ENCODE results near the gene BCL7C.

The BCL7C gene

DNA sequence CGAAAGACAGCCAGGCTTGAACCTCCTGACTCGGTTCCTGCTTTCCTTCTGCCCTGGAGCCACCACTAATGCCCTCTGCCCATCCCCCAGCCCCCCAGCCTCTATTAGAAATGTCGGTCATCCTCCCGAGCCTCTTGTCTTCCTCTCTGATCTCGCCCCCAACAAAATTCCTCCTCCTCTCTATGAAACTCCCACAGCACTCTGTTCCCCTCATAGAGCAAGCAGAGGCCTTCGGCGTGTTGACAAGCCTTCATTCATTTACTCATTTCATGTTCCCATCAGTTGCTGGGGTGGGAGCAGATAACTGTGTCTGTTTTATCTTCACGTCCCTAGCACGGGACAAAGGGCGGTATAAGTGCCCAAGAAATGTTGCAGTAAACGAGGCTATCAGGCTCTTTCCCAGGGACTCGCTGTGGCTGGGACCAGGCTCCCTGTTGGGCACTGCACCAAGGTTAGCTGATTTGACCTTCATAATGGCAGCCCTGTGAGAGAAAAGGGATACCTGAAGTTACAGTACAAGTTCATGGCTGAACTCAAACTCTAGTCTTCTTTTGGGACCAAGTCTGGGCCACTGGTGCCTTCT, 37.3 kb upstream of the BCL7C start:
- DNase-seq (ENCODE audit: low read depth), result no peak
- in situ Hi-C loops (cut with HindIII; ENCODE audit: low sequenced_read_pairs), result loop anchor here (25.0 kb wide), 1 partner anchor 131 kb away; the partner anchor contains the start of genes ZNF646 and ZNF668
- H3K4me3 ChIP-seq (ENCODE audit: low read depth, low read length), result no peak overlapping the region
- TF ChIP-seq, protein P1, sequence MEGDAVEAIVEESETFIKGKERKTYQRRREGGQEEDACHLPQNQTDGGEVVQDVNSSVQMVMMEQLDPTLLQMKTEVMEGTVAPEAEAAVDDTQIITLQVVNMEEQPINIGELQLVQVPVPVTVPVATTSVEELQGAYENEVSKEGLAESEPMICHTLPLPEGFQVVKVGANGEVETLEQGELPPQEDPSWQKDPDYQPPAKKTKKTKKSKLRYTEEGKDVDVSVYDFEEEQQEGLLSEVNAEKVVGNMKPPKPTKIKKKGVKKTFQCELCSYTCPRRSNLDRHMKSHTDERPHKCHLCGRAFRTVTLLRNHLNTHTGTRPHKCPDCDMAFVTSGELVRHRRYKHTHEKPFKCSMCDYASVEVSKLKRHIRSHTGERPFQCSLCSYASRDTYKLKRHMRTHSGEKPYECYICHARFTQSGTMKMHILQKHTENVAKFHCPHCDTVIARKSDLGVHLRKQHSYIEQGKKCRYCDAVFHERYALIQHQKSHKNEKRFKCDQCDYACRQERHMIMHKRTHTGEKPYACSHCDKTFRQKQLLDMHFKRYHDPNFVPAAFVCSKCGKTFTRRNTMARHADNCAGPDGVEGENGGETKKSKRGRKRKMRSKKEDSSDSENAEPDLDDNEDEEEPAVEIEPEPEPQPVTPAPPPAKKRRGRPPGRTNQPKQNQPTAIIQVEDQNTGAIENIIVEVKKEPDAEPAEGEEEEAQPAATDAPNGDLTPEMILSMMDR (IDR thresholded peaks at IDR 0.05; ENCODE audit: low read depth, low read length, missing control alignments), result no peak

DNA sequence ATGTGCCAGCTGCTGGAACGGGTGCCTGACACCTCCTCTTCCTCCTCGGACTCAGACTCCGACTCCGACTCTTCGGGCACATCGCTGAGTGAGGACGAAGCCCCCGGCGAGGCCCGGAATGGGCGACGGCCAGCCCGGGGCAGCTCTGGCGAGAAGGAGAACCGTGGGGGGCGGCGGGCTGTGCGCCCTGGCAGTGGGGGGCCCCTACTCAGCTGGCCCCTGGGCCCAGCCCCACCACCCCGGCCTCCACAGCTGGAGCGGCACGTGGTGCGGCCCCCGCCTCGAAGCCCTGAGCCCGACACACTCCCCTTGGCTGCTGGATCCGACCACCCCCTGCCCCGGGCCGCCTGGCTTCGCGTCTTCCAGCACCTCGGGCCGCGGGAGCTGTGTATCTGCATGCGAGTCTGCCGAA, 36.3 kb upstream of the BCL7C start:
- TF ChIP-seq, protein P1 (IDR thresholded peaks at IDR 0.05; ENCODE audit: low read depth, low read length, missing control alignments), result no peak
- in situ Hi-C loops (cut with HindIII; ENCODE audit: low sequenced_read_pairs), result loop anchor here (25.0 kb wide), 1 partner anchor 132 kb away; the partner anchor contains the start of genes ZNF646 and ZNF668
- no peak for DNase-seq (ENCODE audit: low read depth)
- no peak overlapping the region for H3K4me3 ChIP-seq (ENCODE audit: low read depth, low read length)

DNA sequence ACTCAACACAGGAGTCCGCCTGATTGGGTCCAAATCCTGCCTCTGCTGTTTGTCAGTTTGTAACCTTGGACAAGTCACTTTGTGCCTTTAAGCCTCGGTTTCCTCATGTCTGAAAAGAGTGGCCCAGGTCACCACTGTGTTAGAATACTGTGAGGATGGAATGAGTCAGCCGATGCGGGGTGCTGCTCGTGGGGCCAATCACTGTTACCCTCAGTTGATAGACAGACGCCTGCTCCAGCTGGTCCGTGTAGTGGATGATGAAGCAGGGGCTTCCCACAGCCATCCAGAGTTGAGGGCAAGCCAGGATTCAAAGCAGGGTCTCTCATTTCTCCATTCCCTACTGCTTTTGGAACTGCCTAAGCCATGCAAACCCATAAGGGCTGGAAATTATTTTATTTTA, 35.3 kb upstream of the BCL7C start:
- in situ Hi-C loops (cut with HindIII; ENCODE audit: low sequenced_read_pairs), result loop anchor here (25.0 kb wide), 1 partner anchor 133 kb away; the partner anchor contains the start of genes ZNF646 and ZNF668
- no peak overlapping the region for H3K4me3 ChIP-seq (ENCODE audit: low read depth, low read length)
- no peak for DNase-seq (ENCODE audit: low read depth)
- TF ChIP-seq, protein P1 (IDR thresholded peaks at IDR 0.05; ENCODE audit: low read depth, low read length, missing control alignments), result no peak

DNA sequence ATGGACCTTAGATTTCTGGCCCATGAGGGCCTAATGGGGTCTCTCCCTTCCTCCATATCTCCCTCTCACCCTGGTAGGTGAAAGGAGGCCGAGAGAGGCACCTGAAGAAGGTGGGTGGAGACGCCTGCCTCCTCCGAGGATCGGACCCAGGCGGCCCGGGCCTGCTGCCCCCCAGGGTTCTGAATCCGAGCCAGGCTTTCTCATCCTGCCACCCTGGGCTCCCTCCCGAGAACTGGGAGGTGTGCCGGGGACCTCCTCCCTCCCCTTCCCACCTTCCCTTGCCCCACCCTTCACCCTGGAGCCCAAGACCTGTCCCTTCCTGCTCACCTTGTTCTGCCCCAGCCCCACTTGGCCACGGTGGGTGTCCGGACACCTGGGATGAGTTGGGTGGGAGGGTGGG, 34.5 kb upstream of the BCL7C start:
- in situ Hi-C loops (cut with HindIII; ENCODE audit: low sequenced_read_pairs), result loop anchor here (25.0 kb wide), 1 partner anchor 134 kb away; the partner anchor contains the start of genes ZNF646 and ZNF668
- TF ChIP-seq, protein P1 (IDR thresholded peaks at IDR 0.05; ENCODE audit: low read depth, low read length, missing control alignments), result no peak
- no peak for DNase-seq (ENCODE audit: low read depth)
- H3K4me3 ChIP-seq (ENCODE audit: low read depth, low read length), result no peak overlapping the region

DNA sequence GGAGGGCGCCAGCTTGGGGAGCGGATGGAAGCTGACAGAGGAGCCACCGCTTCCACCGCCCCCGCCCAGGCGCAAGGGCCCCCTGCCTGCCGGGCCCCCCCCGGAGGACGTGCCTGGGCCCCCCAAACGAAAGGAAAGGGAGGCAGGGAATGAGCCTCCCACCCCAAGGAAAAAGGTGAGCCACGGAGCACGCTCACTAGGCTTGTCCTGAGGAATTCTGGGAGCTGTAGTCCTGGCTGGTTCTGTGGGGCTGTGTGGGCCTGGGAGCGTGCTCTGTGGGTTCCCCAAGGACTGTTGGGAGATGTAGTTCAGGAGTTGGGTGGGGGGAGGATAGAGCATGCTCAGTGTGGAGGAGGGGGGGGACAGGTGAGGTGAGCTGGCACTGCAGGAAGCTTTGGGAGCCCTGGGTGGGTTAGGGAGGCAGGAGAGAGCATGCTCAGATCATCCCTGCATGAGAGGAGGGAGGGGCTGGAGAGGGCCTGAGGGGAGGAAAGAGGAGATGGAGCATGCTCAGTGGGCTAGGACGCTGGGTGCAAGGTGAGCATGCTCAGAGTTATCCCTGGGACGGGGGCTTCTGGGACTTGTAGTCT, 34.0 kb upstream of the BCL7C start:
- DNase-seq (ENCODE audit: low read depth), result no peak
- in situ Hi-C loops (cut with HindIII; ENCODE audit: low sequenced_read_pairs), result loop anchor here (25.0 kb wide), 1 partner anchor 134 kb away; the partner anchor contains the start of genes ZNF646 and ZNF668
- TF ChIP-seq, protein P1 (IDR thresholded peaks at IDR 0.05; ENCODE audit: low read depth, low read length, missing control alignments), result no peak
- H3K4me3 ChIP-seq (ENCODE audit: low read depth, low read length), result no peak overlapping the region

DNA sequence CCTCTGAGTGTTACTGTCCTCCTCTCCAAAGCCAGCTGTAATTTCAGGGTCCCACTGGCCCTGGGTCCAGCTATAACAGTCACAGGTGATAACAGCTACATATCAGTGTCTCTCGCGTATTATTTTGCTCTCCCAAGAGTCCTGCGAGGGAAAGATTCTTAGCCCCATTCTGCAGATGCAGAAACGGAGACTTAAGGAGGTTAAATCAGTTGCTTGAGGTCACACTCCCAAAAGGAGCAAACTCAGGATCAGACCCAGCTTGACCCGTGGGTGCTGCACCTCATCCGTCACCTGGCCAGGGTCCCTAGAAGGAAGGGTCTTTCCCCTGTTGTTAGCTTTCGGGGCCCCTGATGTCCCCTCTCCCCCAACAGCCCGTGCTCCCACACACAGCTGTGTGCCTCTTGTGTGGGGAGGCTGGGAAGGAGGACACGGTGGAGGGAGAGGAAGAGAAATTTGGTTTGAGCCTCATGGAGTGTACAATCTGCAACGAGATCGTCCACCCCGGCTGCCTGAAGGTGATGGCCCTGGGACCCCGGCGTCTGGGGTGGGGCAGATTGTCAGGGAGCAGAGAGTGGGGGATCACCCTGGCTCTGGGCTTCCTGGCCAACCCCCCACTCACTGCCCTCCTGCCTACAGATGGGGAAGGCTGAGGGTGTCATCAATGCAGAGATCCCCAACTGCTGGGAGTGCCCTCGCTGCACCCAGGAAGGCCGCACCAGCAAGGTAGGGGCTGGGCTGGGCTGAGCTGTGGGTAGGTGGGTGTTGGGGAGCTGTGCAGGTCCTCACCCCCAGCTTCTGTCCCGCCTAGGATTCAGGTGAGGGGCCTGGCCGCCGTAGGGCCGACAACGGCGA, 33.3 kb upstream of the BCL7C start:
- DNase-seq (ENCODE audit: low read depth), result no peak
- in situ Hi-C loops (cut with HindIII; ENCODE audit: low sequenced_read_pairs), result loop anchor here (25.0 kb wide), 1 partner anchor 135 kb away; the partner anchor contains the start of genes ZNF646 and ZNF668
- TF ChIP-seq, protein P1 (IDR thresholded peaks at IDR 0.05; ENCODE audit: low read depth, low read length, missing control alignments), result no peak
- H3K4me3 ChIP-seq (ENCODE audit: low read depth, low read length), result no peak overlapping the region
